ENCODE results near the gene KCNK3.

DNA sequence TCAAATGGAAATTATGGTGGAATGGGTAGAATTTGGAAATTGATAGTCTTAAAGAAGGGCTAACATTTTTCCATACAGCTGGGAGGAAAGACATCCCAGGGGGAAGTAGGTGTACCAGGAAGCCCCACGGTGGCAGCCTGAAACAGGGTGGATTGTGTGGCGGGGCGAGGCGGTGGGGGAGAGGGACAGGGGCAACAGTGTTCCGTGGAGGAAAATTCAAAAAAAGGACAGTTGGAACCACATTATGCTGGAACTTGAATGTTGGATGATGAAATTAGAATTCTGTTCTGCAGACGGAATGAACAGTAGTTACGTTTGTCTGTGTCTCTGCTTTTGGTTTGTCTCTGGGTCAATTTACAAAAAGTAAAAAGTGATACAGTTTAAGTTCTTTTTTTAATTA, 40.7 kb upstream of the KCNK3 start:
- TF ChIP-seq POLR2A (IDR thresholded peaks at IDR 0.05) (no peak), POLR2AphosphoS5 (IDR thresholded peaks at IDR 0.05) (no peak)

Data from gastroesophageal sphincter (tissue), 2 donors.